Caco-2 (cell line): ENCODE data around the gene AMOTL2. TPM values are rescaled to one million over a fixed set of nuclear protein-coding genes. Genes with fewer than 3 reads are reported as not detected.

Source experiments
- BruUV-seq: library from RNA; stranded (reverse); fragments of 400-500 nt; replicated peaks from 2 replicates; lab custom pipeline; 2021; lab: Mats Ljungman, UMichigan
- CTCF ChIA-PET: fragments of 300-600 bp; sonication (Branson Sonifier 250); formaldehyde crosslinking; loops from one replicate; lab custom pipeline; 2022; ENCODE audit warnings: antibody characterized with exemption; lab: Charles Lee
- POLR2A ChIA-PET: fragments of 300-600 bp; sonication (Branson Sonifier 250); formaldehyde crosslinking; loops from one replicate; lab custom pipeline; 2022; ENCODE audit warnings: antibody characterized with exemption; lab: Charles Lee
- DNase-seq, 2 experiments: peaks; one replicate each; pipeline versions ENCODE4 v3.0.0 to v3.0.0-alpha.2; 2020 to 2022
- H3K27me3 ChIP-seq: replicated peaks from 2 replicates; pipeline ENCODE4 v1.6.0; 2011; ENCODE audit warnings: low read length; ENCODE audit not compliant: control insufficient read depth, insufficient read depth
- H3K36me3 ChIP-seq: 2 replicates; pipeline ENCODE4 v1.5.1; 2011; ENCODE audit warnings: low read length; ENCODE audit not compliant: control insufficient read depth, insufficient read depth
- H3K4me1 ChIP-seq: fragments of 250-450 bp; sonication (Bioruptor Pico); 2 replicates; pipeline ENCODE4 v1.5.1; 2020; ENCODE audit warnings: mild to moderate bottlenecking
- H3K4me3 ChIP-seq: 2 replicates; pipeline ENCODE4 v1.5.1; 2011; ENCODE audit warnings: low read depth, mild to moderate bottlenecking, control low read depth, low read length
- H3K9me3 ChIP-seq: fragments of 250-450 bp; sonication (Bioruptor Pico); 2 replicates; pipeline ENCODE4 v1.5.1; 2020; ENCODE audit warnings: mild to moderate bottlenecking, moderate library complexity
- H3K27ac Mint-ChIP-seq: one replicate; pipeline ENCODE4 v1.8.0; 2022; ENCODE audit warnings: mixed read lengths; ENCODE audit not compliant: unreplicated experiment
- H3K27me3 Mint-ChIP-seq: one replicate; pipeline ENCODE4 v1.8.0; 2022; ENCODE audit warnings: mixed read lengths; ENCODE audit not compliant: insufficient read depth, unreplicated experiment
- H3K36me3 Mint-ChIP-seq: one replicate; pipeline ENCODE4 v1.8.0; 2022; ENCODE audit warnings: mild to moderate bottlenecking, mixed read lengths; ENCODE audit not compliant: insufficient read depth, unreplicated experiment
- H3K4me1 Mint-ChIP-seq: one replicate; pipeline ENCODE4 v1.8.0; 2022; ENCODE audit warnings: low read depth, mixed read lengths; ENCODE audit not compliant: unreplicated experiment
- H3K4me3 Mint-ChIP-seq: one replicate; pipeline ENCODE4 v1.8.0; 2022; ENCODE audit warnings: mild to moderate bottlenecking, moderate library complexity, mixed read lengths; ENCODE audit not compliant: unreplicated experiment
- H3K9me3 Mint-ChIP-seq: one replicate; pipeline ENCODE4 v1.8.0; 2022; ENCODE audit warnings: mixed read lengths; ENCODE audit not compliant: unreplicated experiment
- CTCF ChIP-seq, 2 experiments: fragments of 200-600 bp in 1 of 2; IDR thresholded peaks; 1 replicate in 1 of 2; 2 replicates in 1 of 2; pipeline versions ENCODE4 v1.5.1 to v1.8.0; 2011 to 2022; ENCODE audit warnings: antibody characterized with exemption in 1 of 2, control low read depth in 1 of 2, inconsistent platforms in 1 of 2, low read depth in 1 of 2, low read length in 1 of 2, mild to moderate bottlenecking in 1 of 2, moderate library complexity in 1 of 2; ENCODE audit not compliant: insufficient read depth in 1 of 2, severe bottlenecking in 1 of 2, unreplicated experiment in 1 of 2
- intact Hi-C: fragments of 100-400 bp; cut with micrococcal nuclease; formaldehyde crosslinking; loops from one replicate; pipeline ENCODE4 v1.10.0; 2022; ENCODE audit not compliant: unreplicated experiment
- total RNA-seq: library from RNA; stranded (reverse); gene quantifications from 2 replicates; pipeline ENCODE4 v1.2.3, GENCODE V29; 2022

AMOTL2 gene
- total RNA-seq, 1 experiment from 2014 or later: 271 TPM

GRCh38 chr3:134392336-134392983 lies 18.2 kb upstream of the AMOTL2 start:
- no peak for TF ChIP-seq CTCF (IDR thresholded peaks at IDR 0.05; ENCODE audit: insufficient read depth in 1 of 2, low read depth in 1 of 2, low read length in 1 of 2, severe bottlenecking in 1 of 2, unreplicated experiment in 1 of 2)
- no peaks in the 10 kb centered on the region for H3K27me3 ChIP-seq
- Mint-ChIP-seq H3K4me1 (no peaks in the 10 kb centered on the region), H3K27ac (no peak overlapping the region), H3K9me3 (peaks cover 11% of the 10 kb centered on the region), H3K36me3 (no peaks in the 10 kb centered on the region), H3K27me3 (no peaks in the 10 kb centered on the region), H3K4me3 (no peak overlapping the region)
- ChIA-PET CTCF (no interaction called here), POLR2A (interaction anchor here (0.5 kb wide), 1 partner anchor 50 kb away, joined by 4 read pairs; no protein-coding TSS in a partner anchor)
- H3K36me3 ChIP-seq: no peaks in the 10 kb centered on the region
- H3K4me1 ChIP-seq: no peaks in the 10 kb centered on the region
- intact Hi-C loops: no loop called here
- H3K4me3 ChIP-seq: no peak overlapping the region
- DNase-seq: no peak
- H3K9me3 ChIP-seq: no peaks in the 10 kb centered on the region
- no TSS peak for BruUV-seq

GRCh38 chr3:134389865-134390264 lies 15.6 kb upstream of the AMOTL2 start:
- no peaks in the 10 kb centered on the region for H3K27me3 Mint-ChIP-seq
- no peaks in the 10 kb centered on the region for H3K36me3 Mint-ChIP-seq
- ChIA-PET CTCF (no interaction called here), POLR2A (no interaction called here)
- BruUV-seq: no TSS peak
- intact Hi-C loops: no loop called here
- H3K9me3 Mint-ChIP-seq: peaks cover 11% of the 10 kb centered on the region
- Histone ChIP-seq H3K36me3 (no peaks in the 10 kb centered on the region), H3K9me3 (no peaks in the 10 kb centered on the region), H3K4me3 (no peak overlapping the region), H3K4me1 (no peaks in the 10 kb centered on the region), H3K27me3 (no peaks in the 10 kb centered on the region)
- no peak overlapping the region for H3K4me3 Mint-ChIP-seq
- H3K27ac Mint-ChIP-seq: no peak overlapping the region
- no peak for TF ChIP-seq CTCF (IDR thresholded peaks at IDR 0.05; ENCODE audit: insufficient read depth in 1 of 2, low read depth in 1 of 2, low read length in 1 of 2, severe bottlenecking in 1 of 2, unreplicated experiment in 1 of 2)
- DNase-seq: no peak
- H3K4me1 Mint-ChIP-seq: no peaks in the 10 kb centered on the region

GRCh38 chr3:134388788-134389485 lies 14.7 kb upstream of the AMOTL2 start:
- ChIA-PET CTCF (no interaction called here), POLR2A (no interaction called here)
- Histone ChIP-seq H3K27me3 (no peaks in the 10 kb centered on the region), H3K9me3 (no peaks in the 10 kb centered on the region), H3K4me3 (no peak overlapping the region), H3K4me1 (no peaks in the 10 kb centered on the region), H3K36me3 (no peaks in the 10 kb centered on the region)
- intact Hi-C loops: no loop called here
- no peak overlapping the region for H3K4me3 Mint-ChIP-seq
- no peak for DNase-seq
- peaks cover 11% of the 10 kb centered on the region for H3K9me3 Mint-ChIP-seq
- BruUV-seq: no TSS peak
- TF ChIP-seq CTCF (IDR thresholded peaks at IDR 0.05; ENCODE audit: insufficient read depth in 1 of 2, low read depth in 1 of 2, low read length in 1 of 2, severe bottlenecking in 1 of 2, unreplicated experiment in 1 of 2): no peak
- no peaks in the 10 kb centered on the region for H3K27me3 Mint-ChIP-seq
- H3K27ac Mint-ChIP-seq: no peak overlapping the region
- H3K36me3 Mint-ChIP-seq: no peaks in the 10 kb centered on the region
- H3K4me1 Mint-ChIP-seq: no peaks in the 10 kb centered on the region
